HG03442 (cell line): ENCODE data around the gene MAS1L.

ENCODE experiments used
- ATAC-seq: cut with Tn5 transposase; IDR thresholded peaks from one replicate; pipeline ENCODE4 v1.9.1; 2021; ENCODE audit warnings: mild to moderate bottlenecking, moderate library complexity; ENCODE audit not compliant: unreplicated experiment

Gene MAS1L

DNA sequence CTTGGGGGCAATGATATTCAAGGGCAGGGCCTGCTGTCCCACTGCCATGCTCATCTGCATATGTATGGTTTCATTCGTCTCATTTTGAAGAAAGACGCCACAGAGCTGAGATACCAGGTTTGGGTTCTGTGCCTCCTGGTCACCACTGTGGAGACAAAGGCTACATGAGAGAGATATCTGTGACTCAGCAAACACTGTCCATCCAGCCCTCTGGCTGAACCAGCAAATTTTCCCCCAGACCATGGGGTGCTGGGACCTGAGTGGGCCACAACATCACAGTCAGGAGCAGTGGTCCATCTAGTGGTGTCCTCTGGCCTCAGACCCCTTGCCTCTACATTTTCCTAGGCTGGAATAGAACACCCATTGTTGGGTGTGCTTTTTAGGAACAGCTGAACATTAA lies at the start of gene MAS1L:
Gene MAS1L, minus strand, starts transcription at position 297 of the 400 bp plus-strand sequence. Its CDS starts 54 bp downstream, at position 243.
- no peak for ATAC-seq

DNA sequence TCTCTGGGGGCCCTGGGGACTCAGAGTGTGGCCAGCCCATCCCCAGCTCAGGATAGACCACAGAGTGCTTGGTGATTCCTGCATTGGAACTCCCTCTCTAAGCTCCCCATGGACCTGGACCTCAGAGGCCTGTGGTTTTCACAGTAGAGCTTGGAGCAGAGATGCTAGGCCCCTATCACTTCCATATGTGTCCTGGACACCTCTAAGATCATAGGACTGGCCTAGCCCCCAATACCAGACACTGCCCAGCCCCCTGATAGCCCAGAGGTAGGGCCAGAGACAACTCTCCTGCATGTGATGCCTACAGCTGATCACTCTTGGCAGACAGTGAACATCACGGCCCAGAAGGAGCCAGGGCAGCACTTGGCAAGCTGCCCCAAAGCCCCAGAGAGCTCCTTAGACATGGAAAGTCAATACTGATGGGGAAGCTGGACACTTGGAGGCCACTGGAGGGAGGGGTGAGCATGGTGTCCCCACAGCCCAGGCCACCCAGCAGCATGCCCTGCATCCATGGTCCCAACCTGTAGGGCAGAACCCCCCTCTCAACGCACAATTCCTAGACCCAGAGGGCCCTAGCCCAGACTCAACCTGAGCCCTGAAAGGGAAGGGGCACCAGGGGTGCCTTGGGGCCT lies 44.7 kb upstream of the MAS1L start:
- ATAC-seq = no peak

DNA sequence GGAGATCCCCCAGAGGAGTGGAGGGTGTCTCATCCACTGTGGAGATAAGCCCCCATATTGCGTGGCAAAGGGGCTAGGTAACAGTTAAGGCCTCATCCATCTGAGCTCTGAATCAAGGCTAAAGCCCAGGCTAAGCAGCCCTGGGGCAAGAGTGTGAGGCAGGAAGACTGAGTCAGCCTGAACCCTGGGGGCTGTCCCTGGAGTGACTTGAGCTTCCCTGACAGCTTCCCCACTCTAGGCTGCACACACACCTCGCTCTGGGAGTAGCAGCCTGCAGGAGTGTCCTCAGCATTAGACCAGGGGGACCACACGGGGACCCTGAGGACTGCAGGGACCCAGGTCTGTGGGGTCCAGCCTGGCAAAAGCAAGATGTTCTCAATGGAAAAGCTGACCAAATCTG lies 43.9 kb upstream of the MAS1L start:
- ATAC-seq = no peak

DNA sequence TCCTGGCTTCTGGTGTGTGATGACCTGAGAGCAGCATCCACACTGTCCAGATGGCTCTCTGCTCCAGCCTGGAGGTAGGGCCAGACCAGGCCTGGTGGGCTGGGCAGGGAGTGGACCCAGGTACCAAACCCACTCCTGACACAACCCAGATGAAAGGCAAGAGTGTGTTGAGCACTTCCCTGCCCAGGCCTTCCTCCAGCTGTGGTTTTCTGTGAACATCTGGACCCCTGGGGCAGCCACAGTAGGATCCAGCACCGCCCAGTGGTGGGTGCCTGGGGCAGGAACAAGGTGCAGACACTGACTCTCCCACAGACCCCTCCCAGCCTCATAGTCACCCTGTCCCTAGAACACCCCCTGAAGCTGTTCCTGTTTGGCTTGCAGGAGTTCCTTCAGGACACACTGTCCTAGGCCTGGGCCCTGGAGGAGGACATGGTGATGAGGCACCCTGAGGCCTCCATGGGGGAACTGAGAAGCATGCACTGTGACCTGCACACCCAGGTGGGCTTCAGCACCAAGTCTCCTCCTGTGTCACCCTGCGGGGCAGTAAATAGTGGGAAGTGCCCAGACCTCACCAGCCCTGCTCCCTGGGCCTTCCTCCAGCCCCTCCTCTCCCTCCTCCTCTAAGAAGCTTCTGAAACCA lies 43.0 kb upstream of the MAS1L start:
- ATAC-seq = no peak

- no peak for ATAC-seq
Observed at GRCh38 chr6:29529956-29530355, 42.2 kb upstream of the MAS1L start.

- ATAC-seq = no peak
Observed at GRCh38 chr6:29528988-29529560, 41.3 kb upstream of the MAS1L start.

DNA sequence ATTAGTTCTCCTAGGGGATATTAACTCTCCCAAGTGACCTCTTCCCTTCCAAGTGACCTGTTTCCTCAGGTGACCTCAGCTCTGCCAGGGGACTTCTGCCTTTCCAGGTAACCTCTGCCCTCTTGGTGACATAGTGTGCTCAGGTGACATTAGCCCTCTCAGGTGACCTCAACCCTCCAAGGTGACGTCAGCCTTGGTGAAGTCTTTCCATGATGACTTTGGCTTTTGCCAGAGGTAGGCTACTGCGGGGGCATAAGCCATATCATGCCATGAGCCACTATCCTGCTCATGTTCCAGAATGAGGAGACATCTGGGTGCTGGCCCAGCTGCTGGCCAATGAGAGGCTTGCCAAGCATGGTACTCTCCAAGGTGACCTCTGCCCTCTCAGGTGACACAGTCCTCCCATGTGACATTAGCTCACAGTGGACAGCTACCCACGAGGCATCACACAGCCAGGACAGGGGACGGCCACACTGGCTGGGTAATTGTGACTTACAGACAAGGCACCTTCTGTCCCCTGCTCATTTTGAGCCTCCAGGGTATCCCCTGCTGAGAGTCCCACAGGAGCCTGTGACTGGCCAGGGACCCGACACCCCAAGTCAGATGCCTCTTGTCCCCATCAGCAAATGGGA lies 40.7 kb upstream of the MAS1L start:
- no peak for ATAC-seq

GRCh38 chr6:29527564-29527963 lies 39.8 kb upstream of the MAS1L start:
- ATAC-seq = no peak

DNA sequence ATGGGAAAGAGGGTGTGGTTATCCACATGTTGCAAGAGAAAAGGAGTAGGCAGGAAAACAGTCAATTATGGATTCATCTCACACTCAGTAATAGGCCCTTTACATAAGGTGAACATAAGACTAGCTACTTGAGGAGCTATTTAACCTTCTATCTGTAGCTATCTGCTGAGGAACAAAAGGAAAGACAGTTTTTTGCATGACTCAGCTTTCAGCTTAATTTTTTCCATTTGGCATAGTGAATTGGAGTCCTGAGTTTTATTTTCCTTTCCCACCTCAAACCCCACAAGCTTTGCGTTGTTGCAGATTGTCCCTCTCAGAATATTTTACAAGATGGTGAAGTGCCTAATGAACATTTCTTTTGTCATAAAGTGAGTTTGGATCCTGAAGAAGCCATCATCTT lies 39.4 kb upstream of the MAS1L start:
- ATAC-seq = no peak

- no peak for ATAC-seq
Observed at GRCh38 chr6:29525311-29525639, 37.5 kb upstream of the MAS1L start.

GRCh38 chr6:29524444-29525310 lies 36.9 kb upstream of the MAS1L start:
- no peak for ATAC-seq

GRCh38 chr6:29524044-29524443 lies 36.3 kb upstream of the MAS1L start:
- no peak for ATAC-seq

GRCh38 chr6:29522227-29522626 lies 34.5 kb upstream of the MAS1L start:
- ATAC-seq = no peak

- no peak for ATAC-seq
Observed at GRCh38 chr6:29521006-29521680, 33.4 kb upstream of the MAS1L start.

DNA sequence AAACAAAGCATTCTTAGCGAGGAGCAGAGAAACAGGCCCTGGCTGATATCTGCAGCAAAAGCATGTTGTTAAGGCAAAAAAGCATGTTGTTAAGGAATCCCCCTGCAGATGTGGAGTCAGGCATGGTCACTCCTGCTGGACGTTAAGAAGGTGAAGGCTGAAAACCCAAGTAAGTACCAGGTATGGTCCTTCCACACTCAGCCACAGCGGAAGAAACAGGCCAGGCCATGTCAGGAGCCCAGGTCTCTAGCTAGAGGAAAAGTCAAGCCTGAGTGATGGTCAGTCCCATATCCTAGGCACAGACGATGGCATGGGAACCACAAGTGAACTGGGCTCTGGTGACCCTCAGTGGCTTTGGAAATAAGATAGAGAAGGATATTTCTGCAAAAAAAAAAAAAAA lies 32.5 kb upstream of the MAS1L start:
- ATAC-seq = no peak

- ATAC-seq = no peak
Observed at GRCh38 chr6:29519291-29520010, 31.7 kb upstream of the MAS1L start.

- ATAC-seq = no peak
Observed at GRCh38 chr6:29517728-29518440, 30.1 kb upstream of the MAS1L start.

- ATAC-seq = no peak
Observed at GRCh38 chr6:29517245-29517644, 29.5 kb upstream of the MAS1L start.

DNA sequence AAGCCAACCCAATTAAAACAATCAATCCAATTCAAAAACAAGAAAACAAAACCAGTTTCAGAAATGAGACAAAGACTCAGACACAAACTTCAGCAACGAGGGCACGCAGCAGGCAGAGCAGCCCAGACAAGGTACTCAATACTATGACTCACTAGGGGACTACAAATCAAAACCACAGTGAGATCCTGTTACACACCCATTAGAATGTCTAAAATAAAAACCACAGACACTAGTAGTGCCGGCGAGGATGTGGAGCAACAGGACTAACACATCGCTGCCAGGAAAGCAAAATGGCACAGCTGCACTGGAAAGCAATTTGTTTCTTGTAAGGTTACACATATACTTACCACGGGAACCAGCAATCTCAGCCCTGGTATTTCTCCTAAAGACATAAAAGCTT lies 28.4 kb upstream of the MAS1L start:
- no peak for ATAC-seq
